Stimulated activated CD4-positive, alpha-beta T cell treated with anti-CD3 and anti-CD28 coated beads, TNF-alpha, amount 100 ng/mL, for 48 hours (primary cell): Measurements from ENCODE around the gene AMFR.
A peak's percentile ranks its signal among the peaks of the same experiment; 100 is the strongest.

ENCODE experiments used
- DNase-seq, 3 donors: peaks; one replicate each; pipeline ENCODE4 v3.0.0-alpha.2; 2020; ENCODE audit warnings: low read depth in 3 of 3

AMFR gene

GRCh38 chr16:56425439-56425832, at the start of gene AMFR:
AMFR (minus strand) TSS chr16:56425545; CDS start chr16:56425327, 218 bp downstream.
- peak; percentile 32 to 56 (median 37) for DNase-seq

GRCh38 chr16:56470666-56471065, 45.3 kb upstream of the AMFR start:
- no peak for DNase-seq

GRCh38 chr16:56470232-56470631, 44.9 kb upstream of the AMFR start:
- no peak for DNase-seq

DNA sequence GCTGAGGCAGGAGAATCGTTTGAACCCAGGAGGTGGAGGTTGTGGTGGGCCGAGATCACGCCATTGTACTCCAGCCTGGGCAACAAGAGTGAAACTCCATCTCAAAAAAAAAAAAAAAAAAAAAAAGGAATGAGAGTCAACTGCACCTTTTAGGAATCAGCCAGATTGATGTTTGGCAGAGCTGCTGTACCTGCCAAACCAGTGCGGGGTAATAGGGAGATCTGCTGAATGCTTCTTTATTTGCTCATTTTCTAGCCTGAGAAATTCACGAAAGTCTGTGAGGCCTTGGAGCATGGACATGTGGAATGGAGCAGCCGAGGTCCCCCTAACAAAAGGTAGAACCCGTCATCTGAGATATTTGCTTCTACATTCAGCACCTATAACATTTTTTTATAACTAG, 44.4 kb upstream of the AMFR start:
- no peak for DNase-seq

GRCh38 chr16:56468800-56469199, 43.5 kb upstream of the AMFR start:
- no peak for DNase-seq

- no peak for DNase-seq
These were observed 41.0 kb upstream of the AMFR start for GRCh38 chr16:56466344-56466743.

GRCh38 chr16:56463153-56463552, 37.8 kb upstream of the AMFR start:
- no peak for DNase-seq

DNA sequence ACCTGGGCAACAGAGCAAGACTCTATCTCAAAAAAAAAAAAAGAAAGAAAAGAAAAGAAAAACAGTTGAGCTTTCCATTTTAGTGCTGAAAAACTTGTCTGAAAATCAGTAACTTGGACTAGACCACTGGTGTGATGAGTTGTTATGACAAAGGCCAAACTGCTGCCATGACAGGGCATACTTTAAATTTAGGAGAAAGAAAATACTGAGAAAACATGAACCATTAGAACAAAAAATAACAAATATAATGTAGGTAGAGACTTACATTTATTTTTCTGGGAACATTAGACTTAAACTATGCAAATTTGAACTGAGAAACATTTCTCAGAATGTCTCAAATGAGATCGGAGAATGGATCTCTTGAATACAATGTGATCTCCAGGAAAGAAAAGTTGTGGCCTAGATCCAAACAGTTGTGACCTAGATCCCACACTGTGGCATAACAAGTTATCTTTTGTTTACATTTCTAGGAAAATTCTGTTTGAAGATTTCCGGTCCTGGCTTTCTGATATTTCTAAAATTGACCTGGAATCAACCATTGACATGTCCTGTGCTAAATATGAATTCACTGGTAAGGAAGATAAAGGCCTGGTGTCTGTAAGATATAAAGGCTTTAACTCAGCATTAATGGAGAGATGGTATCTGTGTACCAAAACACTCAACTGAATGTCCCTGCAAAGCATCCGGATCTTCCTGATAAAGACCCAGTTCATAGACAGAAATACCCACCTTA, 36.9 kb upstream of the AMFR start:
- DNase-seq: no peak

DNA sequence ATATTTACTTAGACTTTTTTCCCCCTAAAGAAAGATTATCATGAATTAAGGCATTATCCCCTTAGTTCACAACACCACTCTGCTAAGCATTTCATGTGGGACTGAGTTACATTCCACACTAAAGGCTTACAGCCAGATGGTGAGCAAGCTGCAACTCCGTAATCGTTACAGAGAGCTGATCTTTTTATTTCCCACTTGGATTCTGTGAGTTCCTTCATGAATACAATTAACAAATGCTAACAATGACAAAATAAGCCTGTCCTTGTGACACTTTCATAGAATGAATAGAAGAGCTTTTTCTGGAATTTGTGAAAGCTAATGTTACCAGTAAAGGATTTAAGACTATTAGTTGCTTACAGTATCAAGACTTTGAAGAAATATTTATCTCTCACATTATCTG, 34.8 kb upstream of the AMFR start:
- DNase-seq: no peak

DNA sequence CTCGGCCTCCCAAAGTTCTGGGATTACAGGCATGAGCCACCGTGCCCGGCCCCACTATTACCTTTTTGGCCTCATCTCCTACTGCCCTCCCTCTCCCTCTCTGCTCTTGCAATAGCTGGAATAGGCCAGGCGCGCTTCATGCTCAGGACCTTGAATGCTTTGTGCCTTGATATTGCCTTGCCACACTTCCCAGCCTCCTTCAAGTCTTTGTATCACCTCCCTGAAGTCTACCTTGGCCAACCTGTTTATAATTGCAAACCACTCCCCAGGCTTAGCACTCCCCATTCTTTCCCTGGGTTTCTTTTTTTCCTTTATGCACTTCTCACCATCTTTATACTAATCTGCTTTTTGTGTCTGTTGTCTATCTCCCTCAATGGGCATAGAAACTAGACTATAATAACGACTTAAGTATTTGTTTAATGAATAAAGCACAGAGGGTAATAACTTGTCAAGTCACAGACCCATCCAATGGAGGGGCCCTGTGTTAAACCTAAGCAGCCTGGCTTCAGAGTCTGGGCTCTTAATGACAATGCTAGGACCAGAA, 32.7 kb upstream of the AMFR start:
- DNase-seq: no peak

GRCh38 chr16:56451753-56452689, 26.7 kb upstream of the AMFR start:
- DNase-seq: no peak

GRCh38 chr16:56450986-56451752, 25.8 kb upstream of the AMFR start, which contains the start of the genes NUDT21 and OGFOD1:
NUDT21 (minus strand) TSS chr16:56451332; CDS start chr16:56451202, 130 bp downstream.
OGFOD1 (plus strand) TSS chr16:56451554; CDS start chr16:56451613, 59 bp downstream.
- DNase-seq: peak; percentile 81 to 91 (median 81)

DNA sequence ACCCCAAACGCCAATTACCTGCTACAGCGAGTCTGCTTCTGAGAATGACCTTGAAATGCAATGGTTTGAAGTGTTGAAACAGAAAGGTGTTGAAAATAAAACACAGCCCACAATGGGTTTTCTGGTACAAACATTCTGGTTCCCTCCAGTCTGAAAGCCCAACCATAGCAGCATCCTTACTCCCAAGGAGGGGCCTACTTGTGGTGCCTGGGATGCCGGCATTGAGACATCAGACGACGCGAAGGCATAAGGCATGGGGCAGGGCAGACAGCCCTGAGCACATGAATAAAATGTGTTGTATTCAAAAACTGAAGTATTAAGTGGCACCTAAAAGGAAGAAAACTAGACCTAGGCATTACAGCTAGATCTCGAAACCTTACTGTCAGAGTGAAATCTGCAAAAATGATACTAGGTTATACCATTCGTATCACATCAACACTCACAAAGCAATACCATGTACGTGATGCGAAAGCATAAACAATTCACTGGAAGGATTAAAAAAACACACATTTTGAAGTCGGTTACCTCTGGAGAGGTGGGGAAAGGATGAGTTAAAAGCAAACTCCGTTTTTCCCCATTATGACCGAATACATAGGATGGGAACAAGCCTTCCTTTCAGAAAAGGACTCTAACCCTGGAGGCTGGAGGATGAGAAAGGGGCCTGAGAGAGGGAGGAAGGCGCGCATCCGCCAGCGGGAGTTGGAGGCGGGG, 25.1 kb upstream of the AMFR start:
- DNase-seq: no peak

GRCh38 chr16:56448005-56448404, 22.7 kb upstream of the AMFR start:
- DNase-seq: no peak

GRCh38 chr16:56447286-56447685, 21.9 kb upstream of the AMFR start:
- no peak for DNase-seq

DNA sequence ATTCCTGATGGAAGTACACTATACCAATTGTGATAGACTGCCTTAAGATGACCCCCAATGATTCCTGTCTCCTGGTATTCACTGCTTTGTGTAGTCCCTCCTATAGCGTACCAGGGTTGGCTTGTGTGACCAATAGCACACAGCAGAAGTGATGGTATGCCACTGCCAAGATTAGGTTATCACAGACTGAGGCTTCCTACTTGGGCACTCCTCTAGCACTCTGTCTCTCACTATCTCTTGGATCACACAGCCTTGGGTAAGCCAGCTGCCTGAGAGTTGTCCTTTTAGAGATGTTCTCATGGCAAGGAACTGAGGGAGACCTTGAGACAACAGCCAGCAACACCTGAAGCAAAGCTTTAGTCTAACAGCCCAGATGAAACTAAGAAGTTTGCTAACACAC, 12.7 kb upstream of the AMFR start:
- no peak for DNase-seq

GRCh38 chr16:56436258-56436657, 10.9 kb upstream of the AMFR start:
- DNase-seq: no peak

- no peak for DNase-seq
These were observed 2.7 kb upstream of the AMFR start for GRCh38 chr16:56428091-56428490.

GRCh38 chr16:56426585-56426984, 1.2 kb upstream of the AMFR start:
- no peak for DNase-seq

GRCh38 chr16:56424791-56425438, 430 bp downstream of the AMFR start:
- peak in 1 of 3 donors; percentile 33 for DNase-seq

DNA sequence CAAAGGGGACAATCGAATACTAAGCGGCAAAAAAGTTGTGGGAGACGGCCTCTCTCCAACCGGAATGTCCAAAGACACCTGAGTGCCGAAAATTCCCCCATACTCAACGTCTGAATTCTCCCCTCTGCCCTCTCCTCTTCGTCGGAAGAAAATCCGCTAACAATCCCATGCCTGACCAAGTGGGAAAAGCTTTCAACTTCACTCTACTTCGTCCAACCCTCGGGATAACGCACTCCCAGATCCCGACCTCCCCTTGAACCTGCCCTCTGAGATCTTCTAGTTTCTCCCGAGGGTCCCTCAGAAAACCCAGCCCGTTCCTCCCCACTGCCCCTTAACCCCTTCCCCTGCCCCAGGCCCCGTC, 961 bp downstream of the AMFR start:
- no peak for DNase-seq
